ENCODE measurements around the gene ARL14EPL.

The ARL14EPL gene

GRCh38 chr5:116032094-116032517, at the start of gene ARL14EPL:
Gene ARL14EPL, plus strand, starts transcription at chr5:116032472. Its CDS starts 18,994 bp downstream, at chr5:116051466.
- DNase-seq: no peak

DNA sequence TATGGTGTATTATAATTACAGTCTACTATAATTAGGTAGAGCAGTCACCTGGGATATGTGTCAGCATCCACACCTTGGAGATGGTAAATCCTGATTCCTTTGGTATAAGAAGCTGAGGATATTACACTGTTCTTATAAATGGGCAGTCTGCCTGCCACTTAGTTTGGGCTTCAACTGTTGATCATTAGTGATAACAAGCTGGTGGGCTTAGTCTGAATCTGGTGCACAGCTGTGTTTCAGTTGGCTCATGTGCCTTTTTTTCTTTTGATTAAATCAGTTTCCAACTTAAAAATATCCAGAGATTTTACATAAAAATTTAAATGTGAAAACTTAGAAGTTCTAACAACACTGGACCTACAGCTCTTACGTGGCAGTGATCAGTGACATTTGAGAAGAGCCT, 48.8 kb upstream of the ARL14EPL start:
- no peak for DNase-seq

DNA sequence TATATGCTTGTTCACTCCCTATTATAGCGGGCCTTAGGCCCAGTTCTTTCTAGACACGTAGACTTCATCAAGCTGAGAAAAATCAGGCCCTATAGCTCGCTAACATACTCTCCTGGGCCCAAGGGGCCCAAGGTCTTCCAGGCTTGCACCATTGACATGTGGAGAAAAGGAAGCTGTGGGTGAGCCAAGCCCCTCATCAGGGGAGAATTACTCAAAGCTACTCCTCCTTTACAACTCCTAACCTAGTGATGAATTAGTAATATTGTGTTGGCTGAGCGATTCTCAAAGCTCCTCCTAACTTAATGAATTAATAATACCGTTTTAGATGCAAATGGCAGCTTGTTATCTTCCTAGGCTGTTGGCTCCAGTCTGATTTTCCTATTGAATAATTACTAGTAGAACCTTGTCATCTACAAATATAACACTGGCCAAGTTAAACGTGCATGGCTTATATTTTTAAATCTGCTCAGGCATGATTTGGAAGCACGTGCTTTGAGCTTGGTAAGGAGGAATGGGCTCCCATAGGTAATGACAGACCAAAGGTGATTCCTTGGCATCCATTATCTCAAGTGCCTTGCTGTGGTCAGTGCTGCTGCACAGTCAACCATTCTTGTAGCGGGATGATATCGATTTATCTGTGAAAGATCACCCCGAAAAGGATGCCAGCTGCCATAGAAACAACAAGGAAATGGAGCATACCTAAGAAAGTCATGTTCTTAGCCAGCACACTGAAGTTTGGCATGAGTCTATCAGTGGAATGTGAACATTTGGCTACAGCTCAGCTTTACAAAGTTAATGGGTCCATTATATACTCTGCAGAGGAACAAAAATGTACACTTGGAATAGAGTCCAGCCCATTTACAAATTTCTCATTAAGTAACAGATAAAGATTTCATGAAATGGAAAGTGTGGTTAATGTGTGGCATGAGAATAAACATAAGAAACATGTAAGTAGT, 46.2 kb upstream of the ARL14EPL start:
- no peak for DNase-seq

DNA sequence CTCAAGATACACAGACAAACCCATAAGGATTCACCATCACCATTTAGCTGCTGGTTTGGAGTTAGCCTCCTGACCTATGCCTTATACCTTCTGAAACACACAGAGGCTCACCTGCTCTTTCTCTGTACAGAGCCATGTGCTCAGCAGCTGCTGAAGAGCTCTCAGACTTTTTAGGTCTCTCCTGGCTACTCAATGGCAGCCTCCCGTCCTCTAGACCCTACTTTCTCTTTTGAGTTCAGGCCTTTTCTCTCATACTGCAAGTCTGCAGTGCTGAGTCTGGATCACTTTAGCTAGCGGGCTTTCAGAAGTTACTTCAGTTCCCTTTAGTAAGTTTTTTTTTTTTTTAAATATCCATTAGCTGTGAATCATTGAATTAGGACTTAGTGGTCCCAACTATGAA, 44.3 kb upstream of the ARL14EPL start:
- DNase-seq: no peak

- no peak for DNase-seq
These were observed 39.4 kb upstream of the ARL14EPL start for GRCh38 chr5:115992848-115993350.

- DNase-seq: no peak
These were observed 36.9 kb upstream of the ARL14EPL start for GRCh38 chr5:115995351-115995750.

- no peak for DNase-seq
These were observed 30.0 kb upstream of the ARL14EPL start for GRCh38 chr5:116002116-116002906.

GRCh38 chr5:116004248-116004647, 28.0 kb upstream of the ARL14EPL start:
- DNase-seq: no peak

GRCh38 chr5:116009806-116010205, 22.5 kb upstream of the ARL14EPL start:
- DNase-seq: no peak

DNA sequence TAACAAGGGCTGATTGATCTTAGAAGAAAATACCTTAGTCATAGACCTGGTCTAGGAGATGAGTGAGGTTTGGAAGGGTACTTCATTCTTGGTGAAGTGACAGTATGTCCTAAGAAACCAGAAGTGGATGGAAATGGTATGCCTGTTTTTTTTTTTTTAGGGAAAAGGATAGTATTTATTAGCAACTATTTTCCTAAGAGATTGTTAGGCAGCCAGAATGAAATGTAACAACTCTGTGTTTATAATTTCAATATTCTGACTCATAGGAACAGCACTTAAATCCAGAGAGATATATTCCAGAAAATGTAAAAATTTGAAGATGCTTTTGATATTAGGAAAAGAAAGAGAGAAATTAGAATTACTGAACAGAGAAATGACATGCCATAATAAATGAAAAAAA, 21.2 kb upstream of the ARL14EPL start:
- DNase-seq: no peak

DNA sequence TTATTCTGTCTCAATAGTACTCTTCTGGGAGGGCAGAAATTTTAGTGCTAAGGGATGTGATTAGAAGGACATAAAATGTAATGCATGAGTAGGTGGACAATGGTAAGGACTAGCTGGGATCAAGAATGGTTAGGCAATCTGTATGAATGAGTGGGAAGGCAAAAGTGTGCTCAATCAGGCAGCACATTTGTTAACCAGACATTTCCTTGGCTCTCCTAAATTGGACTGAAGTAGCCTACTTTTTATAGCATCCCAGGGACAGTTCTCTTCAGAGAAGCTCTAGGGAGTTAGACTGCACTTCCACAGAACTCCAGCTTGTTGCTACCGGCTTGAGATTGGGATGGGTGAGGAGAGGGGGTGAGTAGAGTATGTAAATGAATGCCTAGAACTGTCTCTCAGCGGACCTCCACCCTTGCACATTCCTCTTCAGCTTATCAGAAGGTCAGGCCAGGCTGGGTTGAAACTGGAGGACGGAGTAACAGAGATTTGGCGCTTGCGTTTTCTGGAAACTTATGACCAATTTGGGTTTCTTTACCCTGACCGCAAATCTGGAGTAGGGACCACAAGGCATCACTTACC, 19.0 kb upstream of the ARL14EPL start:
- no peak for DNase-seq

DNA sequence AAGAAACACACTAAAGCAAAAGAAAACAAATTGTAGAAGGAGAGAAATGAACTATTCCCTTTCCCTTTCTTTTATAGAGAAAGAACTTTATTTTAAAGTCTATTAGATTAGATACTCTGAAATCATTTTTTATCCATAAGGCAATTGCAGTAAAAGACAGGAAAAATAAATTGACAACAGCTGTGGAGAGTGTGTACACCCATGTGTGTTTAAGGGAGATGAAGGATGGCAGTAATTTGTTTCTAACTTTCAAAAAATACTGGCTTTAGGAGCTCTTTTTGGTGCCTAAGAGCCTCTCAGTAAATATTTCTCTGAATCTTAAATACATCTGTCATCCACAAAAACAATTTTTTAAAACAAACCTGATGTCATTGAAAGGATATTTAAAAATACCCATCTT, 18.3 kb upstream of the ARL14EPL start:
- DNase-seq: no peak

GRCh38 chr5:116023619-116024018, 8.7 kb upstream of the ARL14EPL start:
- no peak for DNase-seq

DNA sequence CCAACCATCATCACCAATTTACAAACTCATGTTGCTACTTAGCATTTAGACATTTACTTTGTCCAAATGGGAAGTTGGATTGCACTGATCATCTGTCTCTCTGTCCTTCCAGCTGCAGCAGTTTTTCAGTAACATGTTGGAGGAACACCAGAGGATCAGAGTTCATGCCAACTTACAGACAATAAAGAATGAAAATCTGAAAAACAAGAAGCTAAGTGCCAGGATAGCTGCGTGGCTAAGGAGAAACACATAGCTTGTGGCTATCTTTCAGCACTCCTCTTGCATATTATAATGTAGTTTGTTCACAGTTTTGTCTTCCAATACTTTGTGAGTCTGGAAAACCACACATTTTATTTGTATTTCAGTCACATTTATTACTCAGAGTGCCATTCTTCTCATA, 6.4 kb upstream of the ARL14EPL start:
- no peak for DNase-seq

- no peak for DNase-seq
These were observed 719 bp downstream of the ARL14EPL start for GRCh38 chr5:116032991-116033390.

DNA sequence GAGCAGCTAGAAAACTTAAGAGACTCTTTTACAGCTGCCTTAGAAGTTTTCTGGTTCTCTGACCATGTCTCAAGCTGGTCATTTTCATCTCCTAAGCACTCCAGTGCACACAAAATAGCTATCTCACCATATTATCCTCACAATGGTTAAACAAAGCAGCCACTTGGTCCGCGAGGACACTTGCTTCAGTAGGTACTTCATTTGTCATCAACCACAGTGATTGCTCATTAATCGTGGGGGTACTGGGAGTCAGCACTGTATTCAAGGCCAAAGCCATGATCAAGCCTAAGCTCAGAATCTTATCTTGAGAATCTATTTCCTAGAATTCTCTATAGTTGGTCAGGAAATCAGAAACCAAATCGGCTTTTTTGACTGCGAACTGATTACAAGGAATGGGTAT, 2.9 kb downstream of the ARL14EPL start:
- DNase-seq: no peak

- DNase-seq: no peak
These were observed 5.1 kb downstream of the ARL14EPL start for GRCh38 chr5:116037236-116037822.

- no peak for DNase-seq
These were observed 6.5 kb downstream of the ARL14EPL start for GRCh38 chr5:116038817-116039216.

GRCh38 chr5:116042375-116042774, 10.1 kb downstream of the ARL14EPL start:
- DNase-seq: no peak

GRCh38 chr5:116044073-116044472, 11.8 kb downstream of the ARL14EPL start:
- no peak for DNase-seq

- DNase-seq: no peak
These were observed 13.5 kb downstream of the ARL14EPL start for GRCh38 chr5:116045821-116046220.

GRCh38 chr5:116046261-116046660, 14.0 kb downstream of the ARL14EPL start:
- DNase-seq: no peak

GRCh38 chr5:116046823-116047222, 14.6 kb downstream of the ARL14EPL start:
- DNase-seq: no peak

Measured in NCI-H187 treated with DMSO at 0.1 percent for 48 hours (cell line).